SK-N-MC (cell line): ENCODE measurements around the gene CARD9.

Source experiments
- DNase-seq: peaks from one replicate; pipeline ENCODE4 v3.0.0-alpha.2; 2011; ENCODE audit warnings: low read depth, low spot score
- H3K27ac ChIP-seq: fragments of 200-600 bp; sonication (generic); 2 replicates; pipeline ENCODE4 v1.5.1; 2016; ENCODE audit warnings: mixed run types
- H3K36me3 ChIP-seq: fragments of 200-600 bp; sonication (generic); 2 replicates; pipeline ENCODE4 v1.6.1; 2017; ENCODE audit warnings: antibody characterized with exemption, low read length, mixed read lengths; ENCODE audit not compliant: insufficient read depth
- H3K4me3 ChIP-seq: fragments of 200-600 bp; sonication (generic); 2 replicates; pipeline ENCODE4 v1.5.1; 2016
- H3K9ac ChIP-seq: fragments of 200-600 bp; sonication (generic); 2 replicates; pipeline ENCODE4 v1.8.0; 2017; ENCODE audit warnings: mixed run types, mixed read lengths; ENCODE audit not compliant: insufficient read length
- H3K9me3 ChIP-seq: fragments of 200-600 bp; sonication (generic); 2 replicates; pipeline ENCODE4 v1.6.1; 2017; ENCODE audit warnings: low read depth, mild to moderate bottlenecking, antibody characterized with exemption, low read length, moderate library complexity, mixed read lengths
- EZH2 ChIP-seq: fragments of 200-600 bp; sonication (generic); IDR thresholded peaks from one replicate; pipeline ENCODE4 v1.6.1; 2017; ENCODE audit warnings: antibody characterized with exemption
- FOXP2 ChIP-seq: optimal IDR thresholded peaks from 2 replicates; pipeline ENCODE3; 2011; ENCODE audit warnings: mild to moderate bottlenecking, moderate library complexity; ENCODE audit not compliant: insufficient read depth; ENCODE audit errors: extremely low read length, control extremely low read depth
- POLR2AphosphoS5 ChIP-seq: IDR thresholded peaks from 2 replicates; pipeline ENCODE4 v1.6.1; 2012; ENCODE audit warnings: mild to moderate bottlenecking, low read depth, low read length, borderline replicate concordance

The CARD9 gene

GRCh38 chr9:136332482-136332983 is 40.9 kb downstream of the CARD9 start:
- no peak for DNase-seq
- Histone ChIP-seq H3K27ac (no peak overlapping the region), H3K9me3 (no peaks in the 10 kb centered on the region), H3K9ac (no peak overlapping the region), H3K4me3 (no peak overlapping the region), H3K36me3 (peaks cover 2% of the 10 kb centered on the region; the same call in 1 of the 2 replicates)
- TF ChIP-seq FOXP2, result no peak
- TF ChIP-seq EZH2, result no peak
- no peak for TF ChIP-seq POLR2AphosphoS5

GRCh38 chr9:136331556-136332481 is 41.6 kb downstream of the CARD9 start:
- no peaks in the 10 kb centered on the region for H3K9me3 ChIP-seq
- no peak overlapping the region for H3K4me3 ChIP-seq
- H3K36me3 ChIP-seq, result no peaks in the 10 kb centered on the region; the same call in 1 of the 2 replicates
- no peak for TF ChIP-seq POLR2AphosphoS5
- no peak for TF ChIP-seq EZH2
- TF ChIP-seq FOXP2, result no peak
- no peak overlapping the region for H3K9ac ChIP-seq
- no peak for DNase-seq
- H3K27ac ChIP-seq, result no peak overlapping the region

- H3K9me3 ChIP-seq, result no peaks in the 10 kb centered on the region
- no peak overlapping the region for H3K9ac ChIP-seq
- no peak for DNase-seq
- TF ChIP-seq FOXP2 (no peak), POLR2AphosphoS5 (no peak), EZH2 (no peak)
- H3K27ac ChIP-seq, result no peak overlapping the region
- no peak overlapping the region for H3K4me3 ChIP-seq
- no peaks in the 10 kb centered on the region; the same call in 1 of the 2 replicates for H3K36me3 ChIP-seq
These were observed 42.4 kb downstream of the CARD9 start for GRCh38 chr9:136331030-136331429.

GRCh38 chr9:136330406-136330990 is 43.0 kb downstream of the CARD9 start:
- Histone ChIP-seq H3K9ac (no peak overlapping the region), H3K4me3 (no peak overlapping the region), H3K9me3 (no peaks in the 10 kb centered on the region), H3K27ac (no peak overlapping the region), H3K36me3 (no peaks in the 10 kb centered on the region)
- DNase-seq, result no peak
- TF ChIP-seq FOXP2 (no peak), POLR2AphosphoS5 (no peak), EZH2 (no peak)

- peak overlapping the region; percentile 79 for H3K9ac ChIP-seq
These were observed 43.6 kb downstream of the CARD9 start for GRCh38 chr9:136329636-136330405.

GRCh38 chr9:136329211-136329627 is 44.2 kb downstream of the CARD9 start:
- H3K9ac ChIP-seq, result peak overlapping the region; percentile 79

More at GRCh38 chr9:136329636-136330405, 43.6 kb downstream of the CARD9 start:
- H3K4me3 ChIP-seq, result no peak overlapping the region; the same call in 1 of the 2 replicates
- no peak overlapping the region for H3K27ac ChIP-seq
- no peaks in the 10 kb centered on the region for H3K36me3 ChIP-seq
- DNase-seq, result no peak
- H3K9me3 ChIP-seq, result no peaks in the 10 kb centered on the region
- TF ChIP-seq FOXP2, result no peak
- no peak for TF ChIP-seq EZH2
- no peak for TF ChIP-seq POLR2AphosphoS5

GRCh38 chr9:136328622-136329041 is 44.8 kb downstream of the CARD9 start:
- Histone ChIP-seq H3K36me3 (no peaks in the 10 kb centered on the region), H3K4me3 (peak overlapping the region; percentile 80), H3K9ac (peak overlapping the region; percentile 79), H3K27ac (peak overlapping the region; percentile 55), H3K9me3 (no peaks in the 10 kb centered on the region)
- no peak for TF ChIP-seq EZH2
- TF ChIP-seq POLR2AphosphoS5, result no peak
- no peak for TF ChIP-seq FOXP2
- no peak for DNase-seq

More at GRCh38 chr9:136329211-136329627, 44.2 kb downstream of the CARD9 start:
- TF ChIP-seq EZH2 (no peak), FOXP2 (no peak), POLR2AphosphoS5 (no peak)
- H3K9me3 ChIP-seq, result no peaks in the 10 kb centered on the region
- peak overlapping the region; percentile 80 for H3K4me3 ChIP-seq
- DNase-seq, result no peak
- no peaks in the 10 kb centered on the region for H3K36me3 ChIP-seq
- peak overlapping the region; percentile 55 for H3K27ac ChIP-seq

GRCh38 chr9:136328011-136328621 is 45.4 kb downstream of the CARD9 start:
- no peak for TF ChIP-seq EZH2
- Histone ChIP-seq H3K27ac (no peak overlapping the region; the same call in 1 of the 2 replicates), H3K36me3 (no peaks in the 10 kb centered on the region), H3K9ac (peak overlapping the region; percentile 79), H3K9me3 (no peaks in the 10 kb centered on the region), H3K4me3 (peak overlapping the region; percentile 80)
- DNase-seq, result no peak
